Erythroblast (primary cell): ENCODE measurements around the gene SNHG17.
"Not testable (repeated sequence)": the region's sequence is repeated elsewhere in the genome, so short reads cannot be mapped to it uniquely, and the experiment has no call there.

Source experiments
- DNase-seq, 2 experiments: peaks; one replicate each; lab custom pipeline; 2025; lab: John Stamatoyannopoulos, UW
- GATA1 ChIP-seq: IDR thresholded peaks from 2 replicates; pipeline ENCODE4 v1.6.1; 2011; ENCODE audit warnings: low read depth, mild to moderate bottlenecking, control low read depth, low read length, moderate library complexity
- POLR2A ChIP-seq: IDR thresholded peaks from 2 replicates; pipeline ENCODE4 v1.6.1; 2011; ENCODE audit warnings: mild to moderate bottlenecking, low read length

Gene SNHG17

DNA sequence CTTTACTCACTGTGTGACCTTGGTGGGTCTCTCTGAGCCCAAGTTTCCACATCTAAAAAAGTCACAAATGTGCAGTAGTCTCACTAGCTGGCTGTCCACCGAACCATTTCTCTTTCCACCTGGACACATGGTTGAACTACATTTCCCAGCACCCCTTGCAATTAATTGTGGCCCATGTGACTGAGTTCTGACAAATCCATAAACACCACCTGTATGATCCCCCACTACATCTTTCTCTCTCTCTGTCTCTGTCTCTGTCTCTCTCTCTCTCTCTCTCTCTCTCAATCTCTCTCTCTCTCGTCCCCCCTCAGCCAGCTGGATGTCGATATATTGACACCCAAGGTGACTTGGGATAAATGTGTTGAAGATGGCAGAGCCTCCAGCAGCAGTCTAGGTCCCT, 42.8 kb downstream of the SNHG17 start:
- DNase-seq = no peak
- TF ChIP-seq GATA1 = no peak
- TF ChIP-seq POLR2A = no peak

DNA sequence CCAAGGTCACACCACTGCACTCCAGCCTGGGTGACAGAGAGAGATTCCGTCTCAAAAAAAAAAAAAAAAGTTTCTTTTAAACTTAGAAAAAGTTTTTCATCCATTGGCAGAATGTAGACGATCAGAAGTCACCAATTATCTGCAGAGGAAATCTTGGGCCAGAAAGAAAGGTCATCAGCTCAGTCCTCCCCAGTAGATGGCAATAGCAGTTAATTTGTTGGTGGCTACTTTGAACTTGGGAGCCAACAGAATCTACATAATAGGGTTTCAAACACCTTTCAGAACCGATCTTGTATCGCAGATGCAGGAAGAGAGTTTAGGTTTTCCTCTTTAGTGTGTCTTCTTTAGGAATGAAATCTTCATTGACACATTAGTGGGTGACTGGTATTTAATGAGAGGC, 47.2 kb downstream of the SNHG17 start:
- DNase-seq = no peak
- TF ChIP-seq POLR2A (no peak), GATA1 (no peak)

DNA sequence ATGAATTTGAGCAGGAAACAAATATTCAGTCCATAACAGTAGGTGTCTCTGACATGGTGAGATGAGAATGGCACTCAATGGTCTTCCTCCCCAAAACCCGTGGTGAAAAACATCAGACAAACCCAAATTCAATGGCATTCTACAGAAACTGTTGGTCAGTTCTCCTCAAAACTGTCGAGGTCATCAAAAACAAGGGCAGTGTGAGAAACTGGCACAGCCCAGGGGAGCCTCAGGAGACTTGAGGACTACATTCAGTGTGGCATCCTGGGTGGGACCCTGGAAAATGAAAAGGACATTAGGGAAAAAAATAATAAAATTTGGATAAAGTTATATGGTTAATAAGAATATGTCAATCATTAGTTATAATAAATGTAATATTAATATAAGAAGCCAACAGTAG, 48.3 kb downstream of the SNHG17 start:
- no peak for TF ChIP-seq POLR2A
- TF ChIP-seq GATA1 = no peak
- DNase-seq = no peak

DNA sequence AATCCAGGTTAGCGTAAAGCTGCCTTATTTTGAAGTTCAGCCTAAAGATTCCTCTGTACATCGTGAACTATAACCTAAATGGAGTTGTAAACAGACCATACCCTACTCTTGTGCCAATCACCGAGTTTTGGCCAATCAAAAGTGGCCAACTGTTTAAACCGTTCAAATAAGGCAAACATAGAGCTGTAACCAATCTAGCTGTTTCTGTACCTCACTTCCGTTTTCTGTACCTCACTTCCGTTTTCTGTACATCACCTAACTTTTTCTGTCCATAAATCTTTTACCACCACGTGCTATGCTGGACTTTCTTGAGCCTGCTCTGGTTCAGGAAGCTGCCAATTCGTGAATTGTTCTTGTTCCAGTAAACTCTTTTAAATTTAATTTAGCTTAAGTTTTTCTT, 49.1 kb downstream of the SNHG17 start:
- no peak for DNase-seq
- TF ChIP-seq POLR2A = no peak
- TF ChIP-seq GATA1 = no peak

DNA sequence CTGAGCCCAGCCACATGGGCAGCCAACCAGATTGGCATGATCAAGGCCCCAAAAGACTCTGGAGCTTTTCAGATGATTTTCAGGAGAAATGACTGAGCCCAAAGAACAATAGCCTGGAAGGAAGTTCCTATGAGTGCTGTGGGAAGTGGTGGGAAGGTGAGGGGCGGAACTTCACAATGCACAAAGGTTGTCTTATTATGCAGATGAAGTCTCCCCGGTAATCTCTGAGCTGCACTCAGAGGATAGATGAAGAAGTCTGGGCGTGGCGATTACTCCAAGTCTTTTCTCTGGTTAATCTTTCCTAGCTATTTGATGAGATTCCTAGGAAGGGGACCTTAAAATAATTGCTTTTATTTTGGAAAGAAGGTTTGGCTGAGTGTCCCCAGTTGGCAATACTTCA, 52.0 kb downstream of the SNHG17 start:
- TF ChIP-seq GATA1 (no peak), POLR2A (no peak)
- DNase-seq = no peak

DNA sequence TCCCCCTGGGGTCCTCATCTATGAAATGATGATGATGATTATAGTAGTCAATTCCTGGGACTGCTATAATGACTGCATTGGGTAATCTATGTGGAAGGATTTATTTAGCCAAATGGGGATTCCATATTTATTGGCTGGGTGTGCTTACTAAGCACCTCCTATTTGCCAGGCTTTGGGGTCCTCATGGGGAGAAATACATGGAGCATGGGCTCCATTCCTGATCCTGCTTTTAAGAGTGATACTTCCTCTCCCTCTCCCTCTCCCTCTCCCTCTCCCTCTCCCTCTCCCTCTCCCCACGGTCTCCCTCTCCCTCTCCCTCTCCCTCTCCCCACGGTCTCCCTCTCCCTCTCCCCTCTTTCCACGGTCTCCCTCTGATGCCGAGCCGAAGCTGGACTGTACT, 57.3 kb downstream of the SNHG17 start:
- not testable (repeated sequence) for DNase-seq

DNA sequence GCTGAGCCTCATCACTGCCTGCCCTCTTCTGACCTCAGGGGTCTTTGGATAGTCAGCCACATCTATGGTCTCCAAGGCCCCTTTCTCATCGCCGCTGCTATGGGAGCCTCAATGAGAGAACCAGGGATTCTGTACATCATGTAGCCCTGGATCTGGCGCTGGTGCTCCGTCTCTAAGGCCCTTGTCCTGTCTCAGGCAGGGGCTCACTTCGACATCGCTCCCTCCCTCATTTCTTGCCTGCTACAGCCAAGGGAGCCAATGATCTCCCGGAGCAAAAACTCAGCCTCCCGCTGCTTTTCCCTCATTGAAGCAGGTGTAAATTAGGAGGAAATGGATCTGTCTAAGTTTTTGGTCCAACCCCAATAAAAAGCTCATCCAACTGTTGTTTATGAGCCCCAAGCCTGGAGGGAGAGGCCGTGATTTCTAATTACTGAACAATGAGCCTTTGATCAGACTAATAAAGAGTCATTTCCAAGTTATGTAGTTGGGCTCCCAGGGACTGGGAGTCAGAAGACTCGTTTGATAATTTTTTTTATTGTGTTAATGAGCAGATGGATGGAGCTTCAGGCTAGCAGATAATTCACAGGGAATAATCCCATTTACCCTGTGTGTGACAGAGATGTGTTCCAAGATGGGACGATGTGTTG, 58.0 kb downstream of the SNHG17 start:
- TF ChIP-seq POLR2A (no peak), GATA1 (no peak)
- no peak for DNase-seq

DNA sequence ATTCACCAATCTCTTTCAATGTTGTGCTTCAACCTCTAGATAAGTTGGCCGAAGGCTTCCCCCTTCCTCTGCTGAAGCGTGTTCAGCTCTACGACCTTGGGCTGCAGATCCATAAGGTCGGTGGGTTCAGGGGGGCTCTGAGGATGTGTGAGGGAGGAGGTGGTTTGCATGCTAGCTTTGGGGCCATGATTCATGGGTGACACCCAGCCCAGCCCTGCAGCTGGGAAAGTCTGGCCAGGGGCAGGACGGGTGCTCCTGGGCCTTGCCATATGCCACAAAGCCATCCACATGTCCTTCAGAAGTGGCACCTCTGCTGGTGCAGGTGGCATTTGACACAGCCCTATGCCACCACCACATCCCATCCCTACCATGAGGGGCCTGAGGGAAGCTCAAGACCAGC, 61.2 kb downstream of the SNHG17 start:
- TF ChIP-seq GATA1 = no peak
- no peak for DNase-seq

DNA sequence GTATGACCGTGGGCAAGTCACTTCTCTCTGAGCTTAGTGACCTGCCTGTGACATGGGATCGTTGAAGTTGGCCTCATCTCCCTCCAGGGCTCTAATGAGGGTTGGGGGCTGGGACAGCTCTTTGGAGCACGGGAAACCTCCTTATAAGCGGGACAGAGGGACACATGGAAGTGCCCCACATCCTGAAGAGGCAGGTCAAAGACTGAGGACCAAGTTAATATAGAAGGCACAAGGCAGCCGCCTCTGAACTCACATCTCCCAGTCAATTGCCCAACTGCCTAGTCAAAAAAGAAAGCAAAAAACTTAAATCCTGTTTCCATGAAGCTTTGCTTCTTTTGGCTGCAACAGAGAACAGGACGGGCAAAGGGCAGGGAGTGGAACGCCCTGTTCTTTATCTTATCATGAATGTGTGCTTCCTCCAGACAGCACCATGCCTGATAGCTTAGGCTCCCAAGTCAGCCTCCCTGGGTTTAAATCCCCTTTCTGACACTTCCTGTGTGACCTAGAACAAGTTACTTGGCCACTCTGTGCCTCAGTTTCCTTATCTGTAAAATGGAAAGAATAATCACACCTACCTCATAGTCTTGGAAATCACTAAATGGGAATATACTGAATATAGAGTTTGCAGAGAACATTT, 61.8 kb downstream of the SNHG17 start:
- TF ChIP-seq POLR2A (no peak), GATA1 (no peak)
- peak; percentile 37 to 74 for DNase-seq

DNA sequence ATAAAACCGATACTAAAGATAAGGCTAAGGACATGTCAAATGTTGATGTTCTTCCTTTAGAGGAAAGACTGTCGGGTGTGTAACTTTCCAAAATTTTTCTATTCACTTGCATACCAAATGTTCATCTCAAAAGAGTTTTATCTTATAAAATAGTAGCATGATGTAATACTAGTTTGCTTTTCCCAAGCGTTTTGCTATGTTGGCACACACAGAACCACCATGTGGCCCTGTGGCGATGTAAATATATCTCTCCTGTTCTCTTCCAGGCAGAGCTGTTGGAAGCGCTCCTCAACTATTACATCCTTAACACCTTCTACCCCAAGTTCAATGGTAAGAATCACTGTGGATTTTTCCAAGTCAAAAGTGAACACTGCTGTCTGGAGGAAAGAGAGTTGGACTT, 62.3 kb downstream of the SNHG17 start:
- TF ChIP-seq GATA1 (no peak), POLR2A (no peak)

More for the DNA sequence above, 62.3 kb downstream of the SNHG17 start:
- DNase-seq = no peak
